NCI-H82 (cell line): ENCODE measurements around the gene SERPINA4.

Source experiments
- DNase-seq: peaks from one replicate; lab custom pipeline; 2025; lab: John Stamatoyannopoulos, UW

Gene SERPINA4

DNA sequence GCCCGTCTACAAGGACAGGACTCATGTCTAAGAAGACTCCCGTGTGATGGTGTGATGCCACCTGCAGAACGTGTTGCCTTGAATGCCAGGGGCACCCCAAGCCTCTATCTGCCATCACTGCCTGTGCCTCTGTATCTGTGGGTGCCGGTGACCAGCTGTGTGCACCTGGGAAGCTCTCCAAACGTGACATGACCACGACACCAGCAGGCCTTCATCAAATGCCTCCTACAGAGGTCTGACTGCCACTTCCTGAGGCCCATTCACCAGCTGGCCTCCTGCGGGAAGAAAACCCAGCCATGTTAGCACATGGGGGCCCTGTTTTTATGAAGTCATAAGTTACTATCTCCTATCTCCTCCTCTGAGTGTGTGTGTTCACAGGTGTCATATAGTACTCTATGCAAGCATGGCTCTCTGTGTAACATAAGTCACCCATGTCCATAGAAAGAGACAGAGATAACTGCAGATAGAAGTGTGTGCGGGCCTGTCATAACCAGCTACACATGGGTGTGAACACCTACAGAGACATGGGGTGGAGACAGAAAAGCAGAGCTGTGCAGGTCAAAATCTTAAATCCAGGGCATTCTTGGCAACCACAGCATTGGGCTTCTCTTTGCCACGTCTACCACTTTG lies 18.3 kb upstream of the SERPINA4 start:
- DNase-seq, result no peak

DNA sequence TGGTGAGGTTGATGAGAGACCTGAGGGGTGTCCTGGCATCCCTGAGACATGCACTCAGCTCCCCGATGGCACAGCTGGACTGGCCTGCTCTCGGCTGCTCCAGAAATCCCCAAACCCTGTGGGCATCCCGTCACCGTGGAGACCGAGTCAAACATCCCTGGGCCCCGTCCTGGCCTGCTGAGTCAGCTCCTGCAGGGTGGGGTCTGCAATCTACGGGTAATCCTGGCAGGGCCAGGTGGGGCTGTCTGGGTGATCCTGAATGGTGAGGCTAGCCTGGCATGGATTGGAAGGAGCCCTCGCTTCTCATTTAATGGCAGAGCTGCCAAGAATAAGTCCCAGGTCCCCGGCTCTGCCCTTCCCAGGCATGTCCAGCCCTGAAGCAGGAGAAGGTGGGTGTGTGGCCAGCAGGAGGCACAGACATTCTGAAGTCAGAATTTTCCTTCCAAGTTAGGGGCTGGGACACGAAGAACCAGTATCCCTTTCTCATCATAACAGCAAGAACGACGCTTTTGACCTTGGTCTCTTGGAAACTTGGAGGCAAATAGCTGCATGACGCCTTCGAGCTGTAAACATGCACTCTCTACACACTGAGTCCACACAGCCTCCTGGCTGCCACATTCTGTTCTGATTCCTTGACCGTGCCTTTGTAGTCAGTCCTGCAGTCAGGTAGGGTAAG lies 17.7 kb upstream of the SERPINA4 start:
- DNase-seq, result no peak

DNA sequence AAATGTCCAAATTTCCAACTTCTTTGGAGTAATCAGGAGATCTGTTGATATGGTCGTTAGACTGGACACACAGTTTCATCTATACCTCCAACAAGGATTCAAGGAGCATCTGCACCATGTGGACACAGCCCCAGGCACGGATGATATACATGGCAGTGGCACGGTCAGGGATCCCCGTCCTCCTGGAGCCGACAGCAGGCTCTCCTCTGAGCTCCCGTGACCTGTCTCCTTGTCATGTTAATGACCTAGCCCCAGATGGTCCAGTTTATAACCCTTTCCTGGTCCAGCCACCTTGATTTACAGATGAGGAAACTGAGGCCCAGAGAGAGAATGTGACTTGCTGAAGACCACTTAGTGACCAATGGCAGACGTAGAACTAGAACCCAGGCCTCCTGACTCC lies 16.5 kb upstream of the SERPINA4 start:
- DNase-seq, result no peak

DNA sequence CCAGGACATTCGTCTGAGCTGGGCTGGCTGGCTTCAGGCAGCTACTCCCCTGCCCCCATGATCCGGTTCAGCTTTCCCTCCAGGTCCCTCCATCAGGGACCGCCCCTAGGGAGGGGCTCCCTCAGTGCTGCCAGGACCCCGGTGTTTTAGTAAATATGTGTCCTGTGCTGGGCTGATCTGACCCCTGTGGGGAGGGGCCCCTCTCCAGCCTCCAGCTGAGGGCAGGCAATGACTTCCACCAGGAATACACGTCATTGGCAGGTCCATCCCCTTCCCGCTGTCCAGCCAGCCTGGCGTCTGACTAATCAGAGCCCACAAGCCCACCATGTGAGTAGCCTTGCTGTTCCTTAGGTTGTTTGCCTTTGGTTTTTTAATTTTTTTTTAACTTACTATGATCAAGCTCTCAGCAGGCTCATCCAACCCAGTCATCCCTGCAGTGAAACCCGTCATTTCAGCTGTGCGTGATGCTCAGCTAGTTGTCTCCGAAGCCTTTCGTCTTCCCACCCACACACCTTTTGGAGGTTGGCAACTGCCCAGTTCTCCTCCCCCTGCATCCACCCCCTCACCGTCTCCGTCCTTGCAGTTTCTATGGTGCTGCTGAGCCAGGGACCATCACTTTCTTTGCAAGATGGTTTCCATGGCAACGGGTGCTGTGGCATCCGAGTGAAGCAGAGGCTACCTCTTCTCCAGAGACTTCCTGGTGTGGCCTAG lies 16.0 kb upstream of the SERPINA4 start:
- no peak for DNase-seq

DNA sequence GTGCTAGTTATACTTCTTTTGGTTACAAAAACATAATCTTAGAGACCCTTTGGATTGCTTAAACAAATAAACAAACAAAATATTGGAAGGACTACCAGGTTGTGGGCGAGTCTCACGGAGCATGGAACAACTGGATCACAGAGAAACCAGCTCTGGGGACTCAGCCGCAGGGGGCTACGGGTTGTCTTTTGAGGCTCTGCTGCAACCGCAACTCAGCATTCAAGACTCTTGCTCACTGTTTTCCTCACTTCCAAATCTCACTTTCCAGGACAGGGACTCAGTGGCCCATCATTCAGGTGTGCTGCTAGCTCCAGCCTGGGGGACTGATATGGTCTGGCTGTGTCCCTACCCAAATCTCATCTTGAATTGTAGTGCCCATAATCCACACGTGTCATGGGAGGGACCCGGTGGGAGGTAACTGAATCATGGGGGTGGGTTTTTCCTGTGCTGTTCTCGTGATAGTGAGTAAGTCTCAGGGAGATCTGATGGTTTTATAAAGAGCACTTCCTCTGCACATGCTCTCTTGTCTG lies 14.0 kb upstream of the SERPINA4 start:
- no peak for DNase-seq

DNA sequence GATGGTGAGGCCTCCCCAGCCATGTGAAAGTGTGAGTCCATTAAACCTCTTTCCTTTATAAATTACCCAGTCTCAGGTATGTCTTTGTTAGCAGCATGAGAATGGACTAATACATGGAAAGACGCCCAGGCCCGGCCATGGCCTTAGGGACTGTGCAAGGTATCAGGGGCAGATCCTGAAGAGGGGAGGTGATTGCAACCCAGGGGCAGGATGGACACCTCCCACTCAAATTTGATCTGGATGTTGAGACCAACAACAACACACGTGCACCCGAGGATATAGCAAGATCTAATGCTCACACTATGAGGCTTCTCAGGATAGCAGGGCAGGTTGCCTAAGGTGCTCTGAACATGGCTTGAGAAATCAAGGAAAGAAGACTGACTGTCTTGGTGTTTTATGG lies 13.5 kb upstream of the SERPINA4 start:
- DNase-seq, result no peak

DNA sequence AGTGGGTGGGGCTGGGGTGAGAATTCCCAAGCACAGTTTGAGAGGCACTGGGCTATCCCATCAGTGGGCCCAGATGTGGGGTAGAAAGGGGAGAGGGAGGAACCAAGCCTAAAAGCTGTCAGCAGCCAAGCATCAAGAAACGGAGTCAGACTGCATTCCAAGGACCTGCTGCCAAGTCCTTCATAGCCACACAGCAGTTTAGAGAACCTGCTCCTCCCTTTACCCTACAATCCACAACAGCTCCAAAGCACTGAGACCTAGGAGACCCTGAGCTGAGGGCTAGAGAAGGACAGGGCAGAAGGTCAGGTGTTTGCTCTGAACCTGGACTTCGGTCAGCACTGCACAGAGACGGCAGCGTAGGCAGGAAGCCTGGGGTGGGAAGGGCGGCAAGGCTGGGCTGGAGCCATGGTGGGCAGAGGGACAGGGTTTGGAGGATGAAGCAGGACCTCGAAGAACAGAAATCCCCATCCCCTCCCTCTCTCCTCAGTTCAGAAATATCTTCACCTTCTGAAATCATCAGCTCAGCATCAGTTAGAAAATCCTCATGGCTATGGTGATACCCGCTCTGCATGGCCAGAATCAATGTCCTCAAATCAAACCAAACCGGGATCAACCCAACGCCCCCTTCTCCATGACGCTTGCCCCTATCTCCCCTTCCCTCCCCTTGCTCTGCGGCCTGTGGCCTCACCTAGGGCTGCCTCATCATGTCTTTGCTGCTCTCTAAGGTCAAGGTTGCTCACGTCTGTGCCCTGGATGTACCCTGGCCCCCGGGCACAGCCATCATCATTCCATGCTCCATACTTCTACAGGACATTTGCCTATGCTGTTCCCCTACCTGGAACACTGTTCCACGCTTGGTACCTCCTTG lies 12.9 kb upstream of the SERPINA4 start:
- no peak for DNase-seq

DNA sequence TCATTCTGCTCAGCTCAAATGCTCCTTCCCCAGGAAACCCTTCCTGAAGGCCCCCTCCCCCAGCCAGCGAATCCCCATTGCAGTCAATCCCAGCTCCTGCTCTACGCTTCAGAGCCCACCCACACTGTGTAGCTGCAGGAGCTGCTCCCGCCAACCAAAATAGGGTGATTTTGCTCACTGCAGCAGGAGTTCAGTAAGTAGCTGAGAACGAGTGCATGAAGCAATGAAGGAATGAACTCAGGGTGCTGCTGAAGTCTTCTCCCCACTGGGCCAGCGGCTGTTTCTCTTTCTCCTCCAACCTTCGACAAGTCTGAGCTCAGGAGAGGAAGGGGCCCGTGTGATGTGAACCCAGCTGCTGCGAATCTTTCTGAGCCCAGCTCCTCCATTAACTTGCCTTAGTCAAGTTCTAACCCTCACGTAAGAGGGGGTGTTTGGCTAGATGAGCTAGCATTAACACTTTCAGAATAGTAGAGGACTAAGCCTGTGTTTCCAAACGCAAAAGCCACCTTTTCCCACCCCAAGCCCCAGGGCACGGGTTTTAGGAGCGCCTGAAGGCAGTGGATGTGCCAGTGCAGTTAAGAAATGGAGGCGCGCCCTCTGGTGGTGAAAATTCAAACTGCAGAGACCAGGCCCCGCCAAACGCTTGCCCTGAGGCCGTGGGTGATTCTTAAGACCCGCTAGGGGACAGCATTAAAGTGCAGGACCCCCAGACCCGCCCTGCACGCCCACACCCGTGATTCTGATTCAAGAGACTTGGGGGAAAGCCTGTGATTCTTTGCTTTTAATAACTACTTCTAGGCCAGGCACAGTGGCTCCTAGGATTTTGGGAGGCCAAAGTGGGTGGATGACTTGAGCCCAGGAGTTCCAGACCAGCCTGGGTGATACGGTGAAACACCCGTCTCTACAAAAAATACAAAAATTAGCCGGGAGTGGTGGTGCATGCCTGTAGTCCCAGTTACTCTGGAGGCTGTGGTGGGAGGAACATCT lies 11.9 kb upstream of the SERPINA4 start:
- peak; percentile 61 for DNase-seq

DNA sequence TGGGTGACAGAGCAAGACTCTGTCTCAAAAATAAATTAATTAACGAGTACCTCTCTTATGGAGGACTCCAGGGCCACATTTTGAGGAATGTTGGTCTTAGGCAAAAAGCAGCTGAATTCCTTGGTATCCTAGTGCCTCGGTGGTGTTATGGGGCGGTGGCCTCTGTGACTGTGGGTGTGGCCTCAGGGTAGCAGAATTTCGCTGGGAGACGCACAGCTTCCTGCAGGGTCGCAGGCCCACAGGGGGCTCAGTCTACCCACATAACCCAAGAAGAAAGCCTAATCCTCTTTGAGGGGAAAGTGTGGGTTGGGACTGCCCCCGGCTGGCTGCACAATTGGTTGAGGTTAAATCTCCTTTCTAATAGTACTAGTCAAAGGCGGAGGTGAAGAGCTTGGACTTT lies 11.2 kb upstream of the SERPINA4 start:
- DNase-seq, result no peak

DNA sequence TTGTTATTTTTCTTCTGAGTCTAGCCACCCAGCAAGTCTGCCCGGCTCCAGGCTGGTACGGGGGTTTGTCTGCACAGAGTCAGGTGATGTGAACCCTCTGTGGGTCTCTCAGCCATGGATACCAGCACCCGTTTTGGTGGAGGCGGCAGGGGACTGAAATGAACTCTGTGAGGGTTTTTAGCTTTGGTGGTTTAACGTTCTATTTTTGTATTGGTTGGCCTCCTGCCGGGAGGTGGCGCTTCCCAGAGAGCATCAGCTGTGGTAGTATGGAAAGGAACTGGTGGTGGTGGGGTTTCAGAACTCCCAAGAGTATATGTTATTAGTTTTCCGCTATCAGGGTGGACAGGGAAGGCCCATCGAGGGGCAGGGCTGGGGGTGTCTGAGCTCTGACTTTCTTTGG lies 5.3 kb upstream of the SERPINA4 start:
- DNase-seq, result no peak

DNA sequence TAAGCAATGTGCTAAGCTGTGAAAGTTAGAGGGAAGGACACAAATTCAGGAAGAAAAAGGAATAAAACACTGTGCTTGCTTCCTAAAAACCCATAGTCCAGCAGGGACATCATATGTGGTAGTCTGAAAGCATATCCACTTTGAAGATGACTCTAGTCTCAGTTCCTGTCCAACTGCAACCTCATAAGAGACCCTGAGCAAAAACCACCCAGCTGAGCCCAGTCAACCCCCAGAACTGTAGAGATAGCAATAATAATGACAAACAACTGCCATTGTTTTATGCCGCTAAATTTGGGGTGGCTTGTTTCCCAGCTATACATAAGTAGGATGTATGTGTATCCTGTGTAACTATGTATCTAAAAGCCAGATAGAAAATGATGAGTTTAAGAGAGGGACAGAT lies 3.9 kb upstream of the SERPINA4 start:
- no peak for DNase-seq

DNA sequence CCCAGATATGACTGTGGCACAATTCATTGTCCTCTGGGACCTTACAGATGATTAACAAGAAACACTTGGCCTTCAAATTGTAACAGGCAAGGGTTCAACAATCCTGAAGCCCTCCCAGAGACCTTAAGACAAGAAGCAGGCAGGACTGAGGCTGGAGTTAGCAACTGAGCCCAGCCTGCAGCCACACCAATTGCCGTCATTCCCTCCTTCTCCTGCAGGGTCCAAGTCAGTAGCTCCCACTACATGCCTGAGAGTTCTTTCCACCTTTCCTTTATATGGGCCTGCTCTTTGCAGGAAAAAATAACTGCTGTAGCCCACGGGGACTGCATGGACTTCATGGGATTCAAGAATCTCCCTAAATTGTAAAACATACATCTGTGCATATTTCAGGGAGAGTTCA lies 2.4 kb upstream of the SERPINA4 start:
- no peak for DNase-seq

DNA sequence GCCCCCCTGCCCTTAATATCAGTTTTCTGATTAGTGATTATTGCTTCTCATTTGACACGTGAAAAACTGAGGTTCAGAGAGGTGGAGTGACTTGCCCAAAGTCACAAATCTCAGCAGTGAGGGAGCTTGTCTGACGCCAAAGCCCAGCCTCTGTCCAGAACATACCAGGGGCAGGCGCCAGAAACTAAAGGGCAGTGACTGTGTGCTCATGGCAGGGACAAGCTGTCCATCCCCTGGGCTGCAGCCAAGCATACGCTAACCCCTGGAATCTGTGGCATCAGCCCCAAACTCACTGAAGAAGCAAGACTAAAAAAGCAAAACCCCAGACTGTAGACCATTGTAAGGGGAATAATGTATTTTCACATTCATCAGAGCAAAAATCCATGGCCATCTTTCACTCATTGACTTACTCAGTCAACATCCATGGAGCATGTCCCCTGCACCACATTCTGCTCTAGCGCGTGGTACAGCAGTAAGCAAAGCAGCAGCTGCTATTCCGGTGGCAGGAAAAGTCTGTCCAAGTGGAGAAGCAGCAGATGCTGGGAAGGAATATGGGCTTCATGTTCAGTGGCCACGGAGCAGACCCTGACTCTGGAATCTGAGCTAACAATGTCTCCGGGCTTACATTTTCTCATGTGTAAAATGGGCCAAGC lies 1.5 kb upstream of the SERPINA4 start:
- DNase-seq, result no peak

DNA sequence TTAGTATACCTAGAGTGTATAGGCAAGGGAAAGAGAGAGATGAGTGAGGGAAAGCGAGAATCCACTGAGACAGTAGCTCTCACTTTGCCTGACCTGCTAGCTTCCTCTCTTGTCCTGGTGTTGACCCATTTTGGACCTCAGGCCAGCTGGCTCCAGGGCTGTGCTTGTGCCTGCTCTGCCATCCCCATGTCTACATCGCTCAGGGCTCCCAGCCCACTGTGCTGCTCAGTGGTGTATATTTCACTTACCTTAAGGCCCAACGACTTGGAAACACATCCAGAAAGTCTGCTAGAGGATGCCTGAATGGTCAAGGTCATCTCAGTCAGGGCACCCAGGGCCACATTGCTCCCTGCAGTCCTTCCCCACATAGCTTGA lies 964 bp upstream of the SERPINA4 start:
- no peak for DNase-seq

DNA sequence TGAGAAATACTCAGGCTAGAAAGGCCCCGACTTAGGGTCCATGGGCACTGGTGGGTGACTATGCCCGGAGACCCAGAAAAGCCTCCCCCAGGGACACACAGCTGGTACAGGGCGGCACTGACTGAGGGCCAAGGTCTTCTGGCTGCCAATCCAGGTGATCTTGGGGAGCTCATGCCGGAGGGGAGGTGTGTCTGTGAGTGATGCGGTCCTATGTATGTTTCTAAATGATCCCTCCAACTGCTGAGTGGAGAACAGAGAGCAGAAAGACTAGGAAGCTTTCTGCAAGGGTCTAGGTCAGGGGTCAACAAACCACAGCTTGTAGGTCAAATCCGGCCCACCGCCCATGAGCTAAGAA lies 391 bp downstream of the SERPINA4 start:
- no peak for DNase-seq

DNA sequence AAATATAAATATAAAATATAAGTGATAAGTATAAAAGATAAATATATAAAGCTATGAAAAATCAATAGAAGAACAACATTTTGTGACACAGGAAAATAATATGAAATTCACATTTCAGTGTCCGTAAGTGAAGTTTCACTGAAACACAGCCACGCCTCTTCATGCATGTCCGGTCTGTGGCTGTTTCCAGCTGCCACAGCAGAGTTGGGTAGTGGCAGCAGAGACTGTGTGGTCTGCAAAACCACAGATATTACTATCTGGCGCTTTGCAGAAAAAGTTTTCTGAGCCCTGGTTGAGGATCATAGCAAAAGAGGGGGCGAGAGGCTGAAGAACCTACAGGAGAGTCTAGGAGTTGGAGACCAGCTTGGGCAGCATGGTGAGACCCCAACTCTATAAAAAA lies 780 bp downstream of the SERPINA4 start:
- DNase-seq, result no peak

DNA sequence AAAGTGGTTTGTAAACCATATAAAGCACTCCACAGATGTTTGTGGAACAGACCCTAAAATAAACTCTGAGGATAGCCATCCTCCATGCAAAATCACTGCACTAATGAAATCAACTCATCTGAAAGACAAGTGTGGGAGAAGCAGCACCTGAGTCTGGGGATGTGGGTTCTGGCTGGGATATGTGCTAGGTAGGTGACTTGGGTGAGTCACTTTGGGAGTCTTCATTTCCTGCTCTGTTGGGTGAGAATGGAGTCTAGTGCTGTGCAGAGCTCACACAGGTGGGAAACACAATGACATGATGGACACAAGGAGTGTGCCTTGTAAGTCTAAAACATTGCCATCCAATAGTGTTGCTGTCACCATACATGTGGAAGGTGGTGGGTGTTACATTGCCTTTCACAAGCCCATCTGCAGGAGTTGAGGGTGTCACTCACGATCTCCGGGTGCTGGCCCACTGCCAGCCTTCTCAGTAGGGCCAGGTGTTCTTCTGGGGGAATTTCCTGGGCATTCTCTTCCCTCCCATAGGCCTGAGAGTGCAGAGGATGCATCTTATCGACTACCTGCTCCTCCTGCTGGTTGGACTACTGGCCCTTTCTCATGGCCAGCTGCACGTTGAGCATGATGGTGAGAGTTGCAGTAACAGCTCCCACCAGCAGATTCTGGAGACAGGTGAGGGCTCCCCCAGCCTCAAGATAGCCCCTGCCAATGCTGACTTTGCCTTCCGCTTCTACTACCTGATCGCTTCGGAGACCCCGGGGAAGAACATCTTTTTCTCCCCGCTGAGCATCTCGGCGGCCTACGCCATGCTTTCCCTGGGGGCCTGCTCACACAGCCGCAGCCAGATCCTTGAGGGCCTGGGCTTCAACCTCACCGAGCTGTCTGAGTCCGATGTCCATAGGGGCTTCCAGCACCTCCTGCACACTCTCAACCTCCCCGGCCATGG lies 2.0 kb downstream of the SERPINA4 start:
- no peak for DNase-seq

DNA sequence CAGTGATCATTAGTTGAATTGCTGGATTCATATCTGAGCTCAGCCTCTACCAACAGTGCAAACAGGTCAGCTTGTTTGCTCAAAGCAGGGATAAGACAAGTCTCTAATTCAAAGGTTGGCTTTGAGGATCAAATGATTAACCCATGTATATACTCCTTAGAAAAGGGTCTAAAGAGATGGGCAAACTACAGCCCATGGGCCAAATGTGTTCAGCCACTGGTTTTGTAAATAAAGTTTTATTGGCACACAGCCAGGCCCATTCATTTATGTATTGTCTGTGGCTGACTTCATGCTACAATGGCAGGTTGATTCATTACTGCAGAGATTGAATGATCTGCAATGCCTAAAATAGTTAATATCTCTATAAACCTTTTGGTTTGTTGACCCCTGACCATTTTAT lies 3.1 kb downstream of the SERPINA4 start:
- DNase-seq, result no peak

DNA sequence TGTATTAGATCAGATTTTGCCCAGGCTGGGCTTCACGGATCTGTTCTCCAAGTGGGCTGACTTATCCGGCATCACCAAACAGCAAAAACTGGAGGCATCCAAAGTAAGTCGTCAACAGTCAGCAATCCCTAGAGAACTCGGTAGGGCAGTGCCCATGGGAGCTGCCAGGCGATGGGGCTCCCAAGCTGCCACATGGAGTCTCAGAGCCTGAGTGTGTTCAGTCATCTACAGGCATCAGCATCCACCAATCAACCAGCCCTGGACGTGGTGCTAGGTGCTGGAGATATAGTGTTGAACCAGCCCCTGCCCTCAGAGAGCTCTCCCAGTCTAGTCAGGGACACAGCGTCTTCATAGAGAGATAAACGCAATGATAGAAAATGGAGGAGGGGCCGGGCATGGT lies 6.9 kb downstream of the SERPINA4 start:
- DNase-seq, result no peak
